ENCODE results near the gene POLA2.
"Not testable (repeated sequence)": the region's sequence is repeated elsewhere in the genome, so short reads cannot be mapped to it uniquely, and the experiment has no call there.

POLA2 gene

DNA sequence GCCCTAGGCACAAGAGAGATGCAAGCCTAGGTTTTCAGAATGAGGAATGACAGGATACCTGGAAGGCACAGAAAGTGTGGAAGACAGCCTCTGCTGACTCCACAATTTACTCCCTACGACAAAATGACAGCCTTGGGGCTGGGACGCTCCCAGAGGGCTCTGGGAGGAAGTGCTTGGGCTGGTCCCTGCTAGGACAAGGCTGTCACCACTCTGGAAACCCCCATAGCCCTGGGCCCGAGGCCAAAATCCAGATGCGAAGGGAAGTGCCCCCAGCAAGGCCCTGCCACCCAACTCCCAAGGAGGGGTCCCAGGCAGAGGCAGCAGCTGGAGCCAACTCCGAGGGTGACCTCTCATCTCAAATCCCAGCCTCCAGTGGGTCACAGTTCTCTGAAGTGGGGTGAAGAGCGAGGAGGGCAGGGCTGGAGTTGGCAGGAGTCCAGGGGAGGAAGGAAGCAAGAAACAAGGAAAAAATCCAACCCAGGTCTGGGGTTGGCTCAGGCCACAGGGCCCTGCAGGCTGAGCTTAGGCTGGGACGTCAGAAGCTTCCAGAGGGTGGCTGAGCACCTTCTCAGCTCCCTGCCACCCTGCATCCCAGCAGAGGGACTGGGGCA lies 46.6 kb downstream of the POLA2 start:
- peak in 1 of 3 experiments; percentile 24 for DNase-seq

DNA sequence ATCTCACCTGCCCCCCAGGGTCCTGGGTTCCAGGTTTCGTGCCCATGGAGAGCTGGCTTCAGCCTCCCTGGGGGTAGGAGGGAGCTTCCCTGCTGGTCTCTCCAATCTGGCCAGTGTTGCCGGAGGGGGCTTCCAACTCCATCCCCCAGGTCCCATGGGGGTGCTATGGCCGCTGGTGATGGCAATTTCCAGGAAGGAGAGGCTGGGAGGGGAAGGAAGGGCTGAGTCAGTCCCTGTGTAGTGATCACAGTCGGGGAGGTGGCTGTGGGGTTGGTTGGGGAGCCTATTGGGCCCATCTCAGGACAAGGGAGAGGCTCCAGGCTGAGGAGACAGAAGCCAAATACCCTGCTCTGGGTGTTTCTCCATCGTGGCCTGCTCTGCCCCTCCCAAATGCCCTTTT lies 47.2 kb downstream of the POLA2 start:
- DNase-seq: no peak

DNA sequence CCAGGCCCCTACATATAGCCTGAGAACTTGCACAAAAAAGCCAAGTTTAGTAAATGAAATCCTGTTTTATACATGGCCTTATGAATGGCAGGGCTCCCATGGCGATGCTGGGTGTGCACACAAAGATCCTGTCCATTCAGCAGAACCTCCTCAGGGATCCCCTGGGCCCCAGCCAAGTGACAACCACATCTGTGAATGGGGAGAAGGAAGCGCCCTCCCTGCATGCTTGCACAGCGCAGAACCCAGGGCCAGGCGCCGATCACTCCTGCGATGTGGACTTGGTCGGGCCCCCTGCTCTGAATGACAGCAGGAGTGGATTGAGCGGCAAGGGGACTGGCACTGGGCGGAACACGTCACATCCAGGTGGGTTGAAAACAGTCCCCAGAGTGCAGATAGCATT lies 48.5 kb downstream of the POLA2 start:
- no peak for DNase-seq

DNA sequence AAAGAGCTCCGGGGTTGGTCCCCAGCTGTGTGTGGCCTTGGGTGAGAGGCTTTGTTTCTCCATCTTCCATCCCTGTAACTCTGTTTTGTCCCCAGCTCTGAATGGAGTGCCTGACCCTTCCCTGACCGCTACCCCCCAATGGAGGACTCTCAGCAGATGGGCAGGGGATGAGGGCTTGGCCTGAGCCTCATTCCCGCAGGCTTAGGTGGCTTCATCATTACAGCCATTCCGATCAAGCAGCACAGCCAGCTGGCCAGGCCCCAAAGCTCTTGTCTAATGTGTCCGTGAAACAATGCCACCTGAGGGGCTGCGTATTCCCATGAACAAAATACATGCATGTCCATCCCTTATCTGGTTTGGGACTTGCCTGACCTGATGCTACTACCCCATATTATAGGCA lies 49.0 kb downstream of the POLA2 start:
- no peak for DNase-seq

DNA sequence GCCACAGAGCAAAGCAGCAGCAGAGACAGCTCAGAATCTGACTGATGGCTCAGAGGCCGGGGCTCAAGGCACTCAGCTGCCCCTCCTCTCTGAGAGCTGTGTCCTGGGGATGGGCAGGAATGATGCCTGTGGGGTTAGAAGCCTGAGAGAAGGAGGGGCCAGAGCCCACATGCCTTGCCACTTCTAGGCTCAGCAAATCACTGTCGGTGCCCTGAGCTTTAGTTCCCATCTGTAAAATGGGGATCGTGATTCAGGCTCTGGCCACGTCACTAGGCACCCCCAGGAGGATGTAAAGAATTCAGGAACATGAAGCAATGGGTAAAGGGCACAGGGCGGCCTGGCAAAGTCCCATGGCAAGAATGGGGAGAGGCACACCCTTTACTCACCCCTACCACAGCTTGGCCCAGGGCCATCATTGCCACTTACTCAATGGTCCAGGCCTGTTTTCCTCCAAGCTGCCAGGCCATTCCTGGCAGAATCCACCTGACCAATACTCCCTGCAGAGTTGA lies 49.5 kb downstream of the POLA2 start:
- no peak for DNase-seq

DNA sequence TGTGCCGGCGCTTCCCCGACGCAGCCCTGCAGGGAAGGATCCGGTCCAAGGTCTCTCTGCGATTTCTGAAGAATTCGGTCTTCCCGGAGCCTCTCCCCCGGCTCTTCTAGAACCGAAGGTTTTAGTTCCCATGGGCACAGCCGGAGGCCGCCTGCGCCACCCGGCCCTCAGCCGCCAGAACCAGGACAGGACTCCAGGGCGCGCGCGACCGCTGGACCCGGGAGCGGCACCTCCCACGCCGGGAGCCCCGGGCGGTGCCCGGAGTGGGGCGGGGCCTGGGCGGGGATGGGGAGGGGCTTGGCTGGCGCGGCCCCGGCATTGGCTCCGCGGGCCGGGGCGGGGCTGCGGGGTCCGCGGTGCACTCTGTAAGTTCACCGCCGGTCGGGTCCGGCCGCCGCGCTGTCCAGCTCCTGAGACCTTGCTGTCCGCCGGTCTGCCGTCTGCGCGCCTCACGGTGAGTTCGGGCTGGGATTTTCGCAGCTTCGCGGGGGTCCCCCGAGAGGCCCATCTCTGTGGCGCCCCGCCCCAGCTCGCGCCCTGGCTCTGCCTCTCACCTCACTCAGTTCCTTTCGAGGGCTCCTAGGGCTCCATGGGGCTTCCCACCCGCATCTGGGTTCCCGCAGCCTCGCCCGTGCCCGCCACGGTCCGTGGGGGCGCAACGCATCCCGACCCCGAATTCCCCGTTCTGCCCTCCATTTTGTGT lies 52.9 kb downstream of the POLA2 start, which contains the start of gene CDC42EP2:
Gene CDC42EP2 (plus strand): TSS at position 366 of the 703 bp plus-strand sequence. CDS start 6,033 bp downstream, outside the sequence.
- DNase-seq: peak; percentile 65 to 83 (median 80)

DNA sequence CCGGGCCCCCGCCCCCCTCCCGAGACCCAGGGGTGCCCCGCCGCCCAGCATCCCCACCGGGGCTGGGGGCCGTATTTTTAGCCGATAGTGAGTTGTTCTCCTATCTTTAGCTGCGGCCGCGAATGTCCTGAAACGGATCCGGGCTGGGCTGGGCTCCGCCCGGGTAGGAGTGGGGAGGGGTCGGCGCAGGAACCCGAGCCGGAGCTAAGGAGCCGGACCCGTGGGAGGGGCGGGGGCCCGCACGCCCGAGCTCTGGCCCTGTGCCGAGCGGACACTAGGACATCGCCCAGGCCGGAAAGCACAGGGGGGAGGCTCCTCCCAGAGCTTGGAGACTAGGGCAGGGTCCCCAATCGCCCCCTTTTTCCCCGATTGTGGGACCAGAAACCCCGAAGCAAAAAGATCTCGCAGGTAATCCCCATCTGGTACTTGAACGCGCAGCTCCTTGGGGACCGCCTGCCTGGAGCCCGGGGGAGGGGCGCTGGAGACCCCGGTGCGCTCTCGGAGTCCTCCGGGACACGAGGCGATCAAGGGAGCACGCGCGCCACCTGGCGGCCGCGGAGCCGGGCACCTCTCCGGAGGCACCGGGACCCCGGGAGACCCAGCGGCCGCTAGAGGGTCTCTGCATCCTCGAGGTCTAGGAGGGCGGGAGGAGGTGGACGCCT lies 53.6 kb downstream of the POLA2 start:
- DNase-seq: peak; percentile 68 to 86 (median 81)

DNA sequence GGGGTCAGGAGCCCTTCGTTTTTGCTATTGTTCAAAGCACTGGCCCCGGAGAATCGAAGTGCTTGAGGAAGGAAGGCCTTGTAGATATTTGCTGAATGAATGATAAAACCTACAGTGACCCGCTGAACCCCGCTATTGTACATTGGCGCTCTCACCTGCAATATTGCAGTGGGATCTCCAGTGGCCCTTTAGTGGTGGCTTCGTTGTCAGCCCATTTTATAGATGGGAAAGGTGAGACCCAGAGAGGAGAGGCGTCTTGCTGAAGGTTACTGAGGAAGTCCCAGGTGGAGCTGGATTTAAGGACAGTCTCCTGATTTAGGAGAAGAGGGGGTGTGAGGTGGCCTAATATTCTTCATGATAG lies 54.1 kb downstream of the POLA2 start:
- peak in 1 of 3 experiments; percentile 46 for DNase-seq

DNA sequence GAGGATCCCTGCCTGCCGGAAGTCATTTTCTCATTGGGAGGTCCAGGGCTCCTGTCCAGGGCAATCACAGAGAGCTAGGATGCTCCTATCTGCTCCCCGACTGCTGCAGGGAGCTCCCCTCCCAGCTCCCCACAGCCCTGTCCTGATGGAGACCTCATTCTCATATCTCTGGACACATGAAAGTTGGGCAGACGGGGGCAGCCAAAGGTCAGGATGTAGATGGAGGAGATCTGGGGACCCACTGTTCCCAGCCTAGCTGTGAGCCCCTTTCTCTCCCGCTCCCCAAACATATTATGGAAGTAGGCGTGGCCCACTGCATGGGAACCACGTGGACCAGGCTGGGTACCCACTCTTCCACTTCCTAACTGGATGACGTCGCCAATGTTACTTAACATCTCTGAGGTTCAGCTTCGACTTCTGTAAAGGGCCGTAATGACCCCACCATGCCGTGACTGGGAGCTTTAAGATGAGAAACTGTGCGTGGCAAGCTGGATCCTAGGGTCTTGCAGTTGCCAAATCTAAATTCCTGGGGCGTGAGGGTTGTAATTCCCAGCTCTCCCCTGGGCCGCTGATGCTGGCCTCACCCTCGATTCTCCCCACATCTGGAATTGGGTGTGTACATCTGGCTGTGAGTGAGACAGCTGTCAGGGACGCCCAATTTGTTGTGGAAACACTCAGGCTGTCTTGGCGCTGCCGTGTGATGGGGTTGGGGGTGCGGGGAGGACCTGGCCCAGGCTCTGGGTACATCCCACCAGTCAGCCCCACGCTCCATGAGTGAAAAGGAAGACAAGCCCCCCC lies 54.7 kb downstream of the POLA2 start:
- peak in 1 of 3 experiments; percentile 49 for DNase-seq

DNA sequence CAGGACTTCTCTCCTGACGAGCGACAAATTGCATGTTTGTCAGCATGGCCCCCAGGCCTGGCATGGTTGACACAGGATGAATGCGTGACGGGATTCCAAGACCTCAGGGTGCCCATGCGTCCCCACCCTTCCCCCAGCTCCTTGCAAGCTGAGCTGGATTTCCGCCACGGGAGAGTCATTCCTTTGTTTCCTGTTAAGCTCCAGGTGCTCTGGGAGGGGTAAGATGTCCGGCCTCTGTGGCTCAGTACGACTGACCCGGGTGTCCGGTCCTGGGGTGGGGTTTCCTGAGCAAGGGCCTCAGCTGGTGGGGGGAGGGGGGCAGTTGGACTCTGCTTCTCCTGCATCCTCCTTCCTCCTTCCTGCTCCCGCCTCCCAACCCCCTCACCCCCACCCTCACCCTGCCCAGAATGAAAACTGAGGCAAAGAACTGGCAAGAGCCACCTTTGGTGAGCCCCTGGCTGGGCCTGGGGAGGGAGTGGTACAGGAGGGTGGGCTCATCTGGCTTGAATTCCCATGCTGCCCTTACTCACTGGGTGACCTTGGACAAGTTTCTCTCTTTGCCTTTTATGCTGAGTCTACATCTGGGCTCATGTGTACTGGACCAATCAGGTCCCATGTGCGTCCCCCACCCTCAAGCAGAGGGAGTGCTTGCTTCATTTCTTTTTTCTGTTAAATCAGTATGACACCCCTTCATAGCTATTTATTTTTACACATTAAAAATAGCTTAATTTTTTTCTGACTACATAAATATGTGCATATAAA lies 55.4 kb downstream of the POLA2 start:
- DNase-seq: peak in 2 of 3 experiments; percentile 59 to 72

DNA sequence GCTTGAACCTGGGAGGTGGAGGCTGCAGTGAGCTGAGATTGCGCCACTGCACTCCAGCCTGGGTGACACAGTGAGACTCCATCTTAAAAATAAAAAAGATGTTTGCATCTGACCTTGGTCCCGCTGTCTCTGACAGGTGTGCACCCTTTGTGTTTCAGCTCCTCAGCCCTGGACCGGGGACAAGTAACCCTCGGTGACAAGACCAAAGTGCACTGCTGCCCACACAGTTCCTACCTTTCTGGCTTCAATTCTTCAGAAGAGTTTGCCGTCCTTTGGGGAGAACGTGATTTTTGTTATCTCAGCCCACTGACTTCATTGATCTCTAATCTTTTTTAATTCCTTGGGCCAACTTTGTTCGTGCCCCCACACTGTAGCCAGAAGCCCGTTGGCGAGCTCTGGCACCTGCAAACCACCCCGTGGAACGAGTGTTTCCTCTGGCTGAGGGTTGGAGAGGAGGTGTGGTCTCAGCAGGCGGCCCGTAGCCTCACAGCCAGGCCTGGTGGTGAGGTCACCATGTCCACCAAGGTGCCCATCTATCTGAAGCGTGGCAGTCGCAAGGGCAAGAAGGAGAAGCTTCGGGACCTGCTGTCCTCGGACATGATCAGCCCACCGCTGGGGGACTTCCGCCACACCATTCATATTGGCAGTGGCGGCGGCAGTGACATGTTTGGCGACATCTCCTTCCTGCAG lies 58.8 kb downstream of the POLA2 start:
- no peak for DNase-seq

DNA sequence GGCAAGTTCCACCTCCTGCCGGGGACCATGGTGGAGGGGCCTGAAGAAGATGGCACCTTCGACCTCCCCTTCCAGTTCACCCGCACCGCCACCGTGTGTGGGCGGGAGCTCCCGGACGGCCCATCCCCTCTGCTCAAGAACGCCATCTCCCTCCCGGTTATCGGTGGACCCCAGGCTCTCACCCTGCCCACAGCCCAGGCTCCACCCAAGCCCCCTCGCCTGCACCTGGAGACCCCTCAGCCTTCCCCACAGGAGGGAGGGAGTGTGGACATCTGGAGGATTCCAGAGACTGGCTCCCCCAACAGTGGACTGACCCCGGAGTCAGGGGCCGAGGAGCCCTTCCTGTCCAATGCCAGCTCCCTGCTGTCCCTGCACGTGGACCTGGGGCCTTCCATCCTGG lies 59.3 kb downstream of the POLA2 start:
- no peak for DNase-seq

DNA sequence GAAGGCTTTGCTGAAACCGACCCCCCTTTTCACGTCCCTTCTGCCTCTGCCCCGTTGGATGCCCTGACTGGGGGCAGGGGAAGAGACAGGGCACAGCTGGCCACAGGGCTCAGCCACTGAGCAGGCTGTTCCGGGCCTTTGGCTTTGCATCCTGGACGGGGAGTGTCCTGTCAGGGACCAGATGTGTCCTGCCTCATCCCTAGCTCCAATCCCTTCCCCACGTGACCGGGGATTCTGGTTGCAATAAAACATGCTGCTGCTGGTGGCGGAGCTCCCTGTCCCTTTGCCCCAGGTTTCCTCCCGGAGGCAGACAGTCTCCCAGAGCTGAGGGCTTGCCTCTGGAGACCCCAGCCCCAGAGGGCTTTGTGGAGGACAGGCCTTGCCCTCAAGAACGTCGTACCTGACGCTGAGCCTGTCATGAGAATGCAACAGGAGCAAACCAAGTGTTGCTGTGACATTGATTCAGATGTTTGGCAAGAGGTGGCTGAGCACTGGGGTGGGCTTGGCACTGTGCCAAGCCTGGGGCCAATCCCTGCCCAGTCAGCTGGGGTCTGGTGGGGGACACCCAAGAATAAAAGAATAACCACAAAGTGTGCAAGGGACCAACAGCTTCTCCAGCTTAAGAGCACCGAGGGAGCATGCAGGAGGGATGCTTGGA lies 60.2 kb downstream of the POLA2 start:
- no peak for DNase-seq

DNA sequence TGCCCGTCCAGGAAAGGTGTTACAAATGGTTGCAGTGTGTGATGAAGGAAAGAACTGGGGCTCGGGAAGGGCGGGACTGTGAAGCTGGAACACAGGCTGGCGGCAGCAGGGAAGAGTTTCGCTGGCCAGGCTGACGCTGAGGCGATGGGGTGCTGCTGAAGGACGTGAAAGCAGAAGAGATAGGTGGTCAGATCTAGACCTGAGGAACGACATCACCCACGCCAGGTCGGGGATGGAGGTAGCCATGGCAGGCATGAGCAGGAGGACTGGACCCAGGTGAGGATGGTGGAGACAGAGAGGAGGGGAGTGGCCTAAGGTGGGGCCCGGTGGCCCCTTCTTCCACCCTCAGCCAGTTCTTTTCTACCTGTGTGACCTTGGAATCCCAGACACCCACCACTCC lies 62.1 kb downstream of the POLA2 start:
- no peak for DNase-seq

DNA sequence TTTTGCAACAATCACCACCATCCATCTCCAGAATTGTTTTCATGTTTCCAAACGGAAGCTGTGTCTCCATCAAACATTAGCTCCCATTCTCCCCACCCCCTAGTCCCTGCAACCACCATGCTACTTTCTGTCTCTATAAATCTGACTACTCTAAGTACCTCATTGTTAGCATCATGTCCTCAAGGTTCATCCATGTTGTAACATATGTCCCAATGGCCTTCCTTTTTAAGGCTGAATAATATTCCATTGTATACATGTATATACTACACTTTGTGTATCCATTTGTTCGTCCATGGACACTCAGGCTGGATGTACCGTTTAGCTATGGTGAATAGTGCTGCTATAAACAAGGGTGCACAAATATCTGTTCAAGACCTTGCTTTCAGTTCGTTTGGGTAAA lies 63.7 kb downstream of the POLA2 start:
- no peak for DNase-seq

DNA sequence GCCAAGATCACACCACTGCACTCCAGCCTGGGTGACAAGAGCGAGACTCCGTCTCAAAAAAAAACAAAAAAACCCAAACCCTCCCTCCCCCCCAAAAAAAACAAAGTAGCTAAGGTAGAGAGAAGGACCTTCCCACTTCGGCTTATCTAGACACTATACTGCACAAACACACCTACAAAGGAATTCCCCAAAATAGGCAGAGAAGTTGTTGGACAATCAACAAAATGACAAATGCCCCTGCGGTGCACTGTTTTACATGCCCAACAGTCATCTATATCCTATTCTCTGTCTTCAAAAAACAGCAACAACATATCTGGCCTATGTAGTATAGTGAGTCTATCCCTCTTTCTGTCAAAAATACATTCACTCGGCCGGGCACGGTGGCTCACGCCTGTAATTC lies 65.3 kb downstream of the POLA2 start:
- no peak for DNase-seq

DNA sequence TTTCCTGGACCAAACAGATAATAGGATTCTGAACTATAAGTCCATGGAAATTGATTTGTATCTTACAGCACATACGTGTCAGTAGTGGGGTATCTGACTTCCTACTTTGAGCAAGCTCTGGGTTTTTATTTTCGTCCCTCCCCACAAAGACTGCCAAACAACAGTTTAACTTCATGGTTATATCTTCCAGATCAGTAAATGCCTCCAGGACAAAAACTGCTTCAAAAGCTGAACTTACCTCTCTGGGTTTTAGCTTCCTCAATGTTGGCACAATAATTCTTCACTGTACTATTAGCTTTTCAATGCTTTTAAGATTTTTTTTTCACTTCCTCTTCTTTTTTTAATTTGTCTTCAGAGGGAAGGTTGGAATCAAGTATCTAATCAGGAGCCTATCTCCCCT lies 67.7 kb downstream of the POLA2 start:
- no peak for DNase-seq

DNA sequence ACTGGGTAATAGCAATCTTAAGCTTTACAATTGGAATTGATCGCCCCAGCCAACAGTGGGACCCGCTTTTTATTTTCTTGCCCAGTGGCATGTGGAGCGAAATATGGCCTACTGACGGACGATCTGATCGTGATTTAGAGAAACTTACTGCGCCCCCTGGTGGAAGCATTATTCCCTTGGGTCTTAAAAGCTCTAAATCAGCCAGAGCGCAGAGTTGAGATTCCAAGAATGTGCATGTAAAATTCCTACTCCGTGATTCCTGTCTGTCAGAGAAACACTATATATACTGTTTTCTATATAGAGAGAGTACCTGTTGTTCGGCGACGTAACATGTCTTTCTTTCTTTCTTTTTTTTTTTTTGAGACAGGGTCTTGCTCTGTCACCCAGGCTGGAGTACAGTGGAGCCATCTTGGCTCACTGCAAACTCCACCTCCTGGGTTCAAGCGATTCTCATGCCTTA lies 68.2 kb downstream of the POLA2 start:
- peak; percentile 76 to 93 (median 93) for DNase-seq

DNA sequence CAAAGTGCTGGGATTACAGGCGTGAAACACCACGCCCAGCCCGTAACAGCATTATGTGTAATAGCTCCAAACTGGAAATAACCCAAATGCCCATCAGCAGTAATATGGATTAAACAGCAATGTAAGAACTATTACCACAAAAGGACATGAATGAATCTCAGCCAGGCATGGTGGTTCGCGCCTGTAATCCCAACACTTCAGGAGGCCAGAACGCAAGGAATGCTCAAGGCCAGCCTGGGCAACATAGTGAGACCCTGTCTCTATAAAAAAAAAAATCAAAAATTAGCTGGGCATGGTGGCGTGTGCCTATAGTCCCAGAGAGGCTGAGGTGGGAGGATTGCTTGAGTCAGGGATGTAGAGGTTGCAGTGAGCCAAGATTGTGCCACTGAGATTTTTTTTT lies 68.8 kb downstream of the POLA2 start:
- DNase-seq: no peak

DNA sequence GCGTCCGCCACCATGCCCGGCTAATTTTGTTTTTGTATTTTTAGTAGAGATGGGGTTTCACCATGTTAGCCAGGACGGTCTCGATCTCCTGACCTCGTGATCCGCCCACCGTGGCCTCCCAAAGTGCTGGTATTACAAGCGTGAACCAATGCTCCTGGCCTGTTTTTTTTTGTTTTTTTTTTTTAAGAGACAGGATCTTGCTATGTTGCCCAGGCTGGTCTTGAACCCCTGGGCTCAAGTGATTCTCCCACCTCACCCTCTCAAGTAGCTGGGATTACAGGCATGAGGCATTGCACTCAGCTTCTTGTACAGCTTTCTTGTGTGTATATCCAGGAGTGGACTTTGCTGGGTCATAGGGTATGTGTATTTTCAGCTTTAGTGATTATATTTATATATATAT lies 70.8 kb downstream of the POLA2 start:
- not testable (repeated sequence) for DNase-seq

DNA sequence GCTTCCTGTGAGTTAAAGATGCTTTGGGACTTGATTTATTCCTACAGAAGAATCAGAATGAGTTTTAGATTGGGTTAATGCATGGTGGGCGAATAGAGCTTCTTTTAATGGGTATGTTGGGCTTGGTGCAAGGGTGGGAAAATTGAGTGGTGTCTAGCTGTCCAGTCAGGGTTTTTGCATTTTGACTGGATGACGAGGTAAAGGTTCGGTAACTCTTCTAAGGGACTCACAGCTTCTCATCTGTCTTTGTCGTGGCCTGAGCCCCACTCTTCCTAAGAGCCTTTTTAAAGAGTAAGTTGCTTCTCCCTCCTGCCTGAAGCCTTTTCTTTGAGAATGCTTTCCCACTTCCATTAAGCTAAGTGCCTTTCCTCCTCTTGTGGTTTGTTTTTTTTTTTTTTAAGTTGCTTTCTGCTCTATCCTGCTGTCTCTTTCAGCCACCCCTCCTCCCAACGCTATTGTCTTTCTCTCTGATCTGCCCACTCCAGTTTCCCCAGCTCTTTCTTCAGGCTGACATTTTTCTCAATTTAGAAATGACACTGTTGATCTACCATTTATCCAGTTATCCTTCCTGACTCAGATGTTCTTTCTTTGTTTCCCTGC lies 73.0 kb downstream of the POLA2 start:
- peak in 2 of 3 experiments; percentile 46 to 69 for DNase-seq
